Measurements from ENCODE around the gene SLC19A1.

GRCh38 chr21:45543371-45543709 is 1.1 kb upstream of the SLC19A1 start:
- TF ChIP-seq FOXM1 (IDR thresholded peaks at IDR 0.05; ENCODE audit: borderline replicate concordance, low read depth) (no peak), TCF12 (IDR thresholded peaks at IDR 0.05; ENCODE audit: low read depth) (no peak), CEBPB (IDR thresholded peaks at IDR 0.05) (no peak), NFIC (IDR thresholded peaks at IDR 0.05) (no peak), TEAD4 (IDR thresholded peaks at IDR 0.05) (no peak), TAF1 (IDR thresholded peaks at IDR 0.05; ENCODE audit: low read depth) (no peak), REST (IDR thresholded peaks at IDR 0.05; ENCODE audit: low read depth) (no peak), RAD21 (IDR thresholded peaks at IDR 0.05; ENCODE audit: low read depth) (no peak), EGR1 (IDR thresholded peaks at IDR 0.05) (no peak)

Data from Ishikawa (cell line).